Endometrial microvascular endothelial cells (primary cell): ENCODE measurements around the gene CRYAB. TPM values are rescaled to one million over a fixed set of nuclear protein-coding genes. Genes with fewer than 3 reads are reported as not detected.
"Not testable (repeated sequence)": the region's sequence is repeated elsewhere in the genome, so short reads cannot be mapped to it uniquely, and the experiment has no call there.

Experiments
- in situ Hi-C: cut with HindIII; loops from 2 replicates; pipeline ENCODE4 v1.10.0; 2017; ENCODE audit warnings: low sequenced_read_pairs, low pct_unique_long_range_greater_than_20kb; ENCODE audit errors: inconsistent ontology term
- total RNA-seq: library from RNA; depleted of rRNA; stranded (reverse); fragments of >200 nt; gene quantifications from one replicate; pipeline ENCODE4 v1.2.3, GENCODE V29; 2015; ENCODE audit errors: inconsistent ontology term

Gene CRYAB
- total RNA-seq, 1 donor from 2014 or later, result 0.19 TPM

GRCh38 chr11:111935317-111936039 lies 23.9 kb upstream of the CRYAB start:
- in situ Hi-C loops, result no loop called here

DNA sequence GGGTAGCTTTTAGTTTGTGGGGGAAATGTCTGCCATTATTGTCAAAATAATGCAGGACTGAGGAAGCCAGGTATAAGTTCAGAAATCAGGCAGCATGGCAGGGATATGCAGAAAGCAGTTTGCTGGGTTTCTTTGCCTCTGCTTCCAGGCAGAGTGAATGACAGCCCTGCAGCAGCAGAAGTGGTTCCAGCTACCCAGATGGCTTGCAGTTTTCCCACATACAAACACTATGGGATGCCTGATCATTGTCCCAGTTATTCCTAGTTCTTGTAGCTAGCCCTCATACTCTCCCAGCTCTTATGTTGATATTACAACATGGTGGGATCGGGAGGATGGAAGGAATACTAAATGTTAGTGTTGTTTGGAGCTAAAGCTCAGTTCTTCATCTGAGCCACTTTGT lies 22.7 kb upstream of the CRYAB start:
- in situ Hi-C loops, result no loop called here

GRCh38 chr11:111933872-111934271 lies 22.3 kb upstream of the CRYAB start:
- in situ Hi-C loops, result no loop called here

- in situ Hi-C loops, result not testable (repeated sequence)
Observed at GRCh38 chr11:111933176-111933575, 21.6 kb upstream of the CRYAB start.

- in situ Hi-C loops, result no loop called here
Observed at GRCh38 chr11:111932611-111932950, 21.0 kb upstream of the CRYAB start.

- in situ Hi-C loops, result no loop called here
Observed at GRCh38 chr11:111930472-111930871, 18.9 kb upstream of the CRYAB start.

- in situ Hi-C loops, result no loop called here
Observed at GRCh38 chr11:111926505-111927391, 15.2 kb upstream of the CRYAB start.

DNA sequence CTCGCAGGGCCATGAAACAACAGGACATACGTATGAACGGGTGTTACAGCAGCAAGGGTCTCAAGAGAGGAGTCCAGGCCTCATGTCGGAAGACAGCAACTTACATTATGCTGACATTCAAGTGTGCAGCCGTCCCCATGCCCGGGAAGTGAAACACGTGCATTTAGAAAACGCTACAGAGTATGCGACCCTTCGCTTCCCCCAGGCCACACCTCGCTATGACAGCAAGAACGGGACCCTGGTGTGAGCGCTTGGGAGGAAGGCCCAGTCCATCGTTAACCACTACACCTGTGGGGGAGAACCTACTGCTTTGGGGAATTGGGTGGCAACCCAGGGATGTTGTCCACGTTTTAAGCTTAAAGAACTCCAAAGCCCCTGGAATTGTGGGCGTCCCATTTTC lies 14.4 kb upstream of the CRYAB start:
- in situ Hi-C loops, result no loop called here

- in situ Hi-C loops, result no loop called here
Observed at GRCh38 chr11:111923951-111924350, 12.4 kb upstream of the CRYAB start.

DNA sequence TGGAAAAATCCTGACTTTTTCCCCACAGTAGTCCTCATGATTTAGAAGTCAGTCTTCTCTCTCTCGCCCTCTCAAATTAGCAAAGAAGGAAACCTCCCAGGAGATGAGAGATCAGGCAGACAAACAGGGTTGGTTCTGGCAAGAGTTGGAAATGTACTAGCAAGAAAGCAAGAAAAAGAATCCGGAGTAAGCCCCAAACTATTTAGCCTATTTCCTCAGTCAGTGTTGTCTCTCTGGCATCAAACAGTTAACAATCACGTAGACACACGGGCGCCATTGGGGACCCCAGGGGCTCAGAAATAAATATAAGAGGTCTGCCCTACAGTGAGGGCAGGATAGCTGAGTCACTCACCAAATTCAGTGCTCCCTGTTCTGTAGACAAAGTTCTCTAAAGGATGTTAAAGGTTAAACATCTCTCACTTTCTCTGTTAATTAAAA lies 11.8 kb upstream of the CRYAB start:
- in situ Hi-C loops, result no loop called here

GRCh38 chr11:111922803-111923202 lies 11.2 kb upstream of the CRYAB start:
- in situ Hi-C loops, result no loop called here

DNA sequence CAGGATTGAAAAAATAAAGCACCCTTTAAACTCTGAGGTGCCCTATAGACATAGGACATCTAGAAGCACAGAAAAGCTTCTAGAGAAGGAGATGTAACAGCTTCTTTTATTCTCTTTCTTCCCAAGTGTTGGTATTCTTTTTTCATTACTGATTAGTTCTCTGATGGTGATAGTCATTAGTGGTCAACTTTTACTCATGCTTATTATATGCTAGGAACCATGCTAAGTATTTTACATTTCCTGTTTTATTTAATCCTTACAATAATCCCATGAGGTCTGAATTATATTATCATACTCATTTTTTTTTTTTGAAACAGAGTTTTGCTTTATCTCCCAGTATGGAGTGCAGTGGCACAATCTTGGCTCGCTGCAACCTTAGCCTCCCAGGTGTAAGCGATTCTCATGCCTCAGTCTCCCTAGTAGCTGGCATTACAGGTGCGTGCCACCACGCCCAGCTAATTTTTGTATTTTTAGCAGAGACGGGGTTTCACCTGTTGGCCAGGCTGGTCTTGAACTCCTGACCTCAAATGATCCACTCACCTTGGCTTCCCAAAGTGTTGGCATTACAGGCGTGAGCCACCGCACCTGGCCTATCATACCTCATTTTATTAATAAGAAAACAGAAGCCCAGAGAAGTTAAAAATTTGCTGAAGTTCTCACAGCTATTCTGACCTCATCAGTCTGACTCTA lies 10.1 kb upstream of the CRYAB start:
- in situ Hi-C loops, result no loop called here

DNA sequence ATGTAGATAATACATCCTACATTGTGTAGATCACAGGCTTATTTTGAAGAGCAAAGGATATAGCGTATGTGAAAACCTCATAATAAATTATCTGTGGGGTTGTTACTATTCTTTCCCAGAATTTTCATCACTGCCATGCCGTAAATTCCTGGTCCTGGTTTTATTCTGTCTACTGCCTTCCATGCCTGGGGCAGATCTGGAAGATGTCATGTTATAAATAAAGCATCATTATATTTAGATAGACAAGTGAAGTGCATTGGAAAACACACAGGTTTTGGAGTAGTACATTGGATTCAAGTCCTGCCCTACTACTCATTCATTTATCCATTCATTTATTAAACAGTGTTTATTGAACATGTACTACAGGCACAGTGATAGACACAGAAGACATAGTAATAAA lies 9.3 kb upstream of the CRYAB start:
- in situ Hi-C loops, result no loop called here

- in situ Hi-C loops, result no loop called here
Observed at GRCh38 chr11:111918390-111919256, 7.1 kb upstream of the CRYAB start, which contains the start of gene C11orf52. C11orf52 (plus strand) TSS chr11:111918913; CDS start chr11:111918973, 60 bp downstream.

DNA sequence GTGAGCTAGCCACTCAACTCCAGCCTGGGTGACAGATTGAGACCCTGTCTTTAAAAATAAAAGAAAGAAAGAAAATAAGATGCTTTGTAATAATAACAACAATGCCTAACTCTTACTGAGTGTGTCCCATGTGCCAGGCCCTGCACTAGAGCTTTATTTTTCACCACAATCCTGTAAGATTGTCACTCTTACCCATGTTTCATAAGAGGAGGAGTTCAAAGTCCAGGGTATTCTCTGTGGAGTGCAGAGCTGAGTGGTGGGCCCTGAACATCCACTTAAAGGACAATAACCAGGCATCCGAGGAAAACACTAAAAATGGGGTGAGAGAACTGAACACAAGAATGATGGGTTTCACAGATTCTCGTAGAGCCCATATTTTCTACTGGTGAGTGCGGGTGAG lies 6.2 kb upstream of the CRYAB start:
- in situ Hi-C loops, result no loop called here

DNA sequence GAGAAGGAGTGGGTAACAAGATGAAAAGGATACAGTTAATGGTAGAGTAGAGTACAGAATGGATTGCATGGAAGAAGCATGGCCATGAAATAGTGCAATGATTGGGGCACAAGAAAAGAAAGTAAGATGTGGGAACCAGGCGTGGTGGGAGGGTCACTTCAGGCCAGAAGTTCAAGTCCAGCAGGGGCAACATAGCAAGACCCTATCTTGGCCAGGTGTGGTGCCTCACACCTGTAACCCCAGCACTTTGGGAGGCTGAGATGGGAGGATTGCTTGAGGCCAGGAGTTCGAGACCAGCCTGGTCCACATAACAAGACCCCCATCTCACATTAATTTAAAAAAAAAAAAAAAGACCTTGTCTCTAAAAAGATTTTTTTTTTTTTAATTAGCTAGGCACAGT lies 5.7 kb upstream of the CRYAB start:
- in situ Hi-C loops, result no loop called here

DNA sequence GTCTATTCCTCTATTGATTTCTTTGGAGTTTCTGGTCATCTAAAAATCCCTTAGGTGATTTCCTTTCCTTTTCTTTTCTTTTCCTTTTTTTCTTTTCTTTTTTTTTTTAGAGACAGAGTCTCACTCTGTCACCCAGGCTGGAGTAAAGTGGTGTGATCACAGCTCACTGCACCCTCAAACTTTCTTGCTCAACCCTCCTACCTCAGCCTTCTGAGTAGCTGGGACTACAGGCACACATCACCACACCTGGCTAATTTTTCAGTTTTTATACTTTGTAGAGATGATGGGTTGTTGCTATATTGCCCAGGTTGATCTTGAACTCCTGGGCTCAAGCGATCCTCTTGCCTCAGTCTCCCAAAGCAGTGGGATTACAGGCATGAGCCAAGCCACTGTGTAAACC lies 5.2 kb upstream of the CRYAB start:
- in situ Hi-C loops, result no loop called here

GRCh38 chr11:111913997-111914396 lies 2.4 kb upstream of the CRYAB start:
- in situ Hi-C loops, result no loop called here
